OCI-LY1 (cell line): ENCODE results near the gene MEOX2.

Source experiments
- EZH2 ChIP-seq: fragments of 200-600 bp; sonication (generic), shearing (Covaris generic); IDR thresholded peaks from 2 replicates; pipeline ENCODE4 v1.8.0; 2017; ENCODE audit warnings: borderline replicate concordance, mixed run types, mild to moderate bottlenecking, antibody characterized with exemption, low read length, moderate library complexity, mixed read lengths
- TF ChIP-seq, protein P1 (sequence below): fragments of 200-600 bp; sonication (generic), shearing (Covaris generic); IDR thresholded peaks from 2 replicates; pipeline ENCODE4 v1.5.1; 2017; ENCODE audit warnings: mild to moderate bottlenecking, antibody characterized with exemption, low read length, moderate library complexity, mixed read lengths

DNA sequence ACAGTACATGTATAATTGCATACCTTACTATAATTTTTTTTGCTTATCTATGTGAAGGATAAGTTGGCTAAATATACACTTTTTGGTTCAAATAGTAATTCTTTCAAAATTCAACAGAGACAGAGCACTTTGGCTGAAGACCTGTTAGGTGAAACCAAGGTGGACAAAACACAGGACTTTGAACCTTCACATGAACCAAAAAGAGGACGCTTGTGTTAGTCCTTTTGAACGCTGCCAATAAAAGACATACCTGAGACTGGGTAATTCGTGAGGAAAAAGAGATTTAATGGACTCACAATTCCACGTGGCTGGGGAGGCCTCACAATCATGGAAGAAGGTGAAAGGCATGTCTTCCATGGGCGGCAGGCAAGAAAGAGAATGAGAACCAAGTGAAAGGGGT is 120.0 kb downstream of the MEOX2 start:
- TF ChIP-seq, protein P1, sequence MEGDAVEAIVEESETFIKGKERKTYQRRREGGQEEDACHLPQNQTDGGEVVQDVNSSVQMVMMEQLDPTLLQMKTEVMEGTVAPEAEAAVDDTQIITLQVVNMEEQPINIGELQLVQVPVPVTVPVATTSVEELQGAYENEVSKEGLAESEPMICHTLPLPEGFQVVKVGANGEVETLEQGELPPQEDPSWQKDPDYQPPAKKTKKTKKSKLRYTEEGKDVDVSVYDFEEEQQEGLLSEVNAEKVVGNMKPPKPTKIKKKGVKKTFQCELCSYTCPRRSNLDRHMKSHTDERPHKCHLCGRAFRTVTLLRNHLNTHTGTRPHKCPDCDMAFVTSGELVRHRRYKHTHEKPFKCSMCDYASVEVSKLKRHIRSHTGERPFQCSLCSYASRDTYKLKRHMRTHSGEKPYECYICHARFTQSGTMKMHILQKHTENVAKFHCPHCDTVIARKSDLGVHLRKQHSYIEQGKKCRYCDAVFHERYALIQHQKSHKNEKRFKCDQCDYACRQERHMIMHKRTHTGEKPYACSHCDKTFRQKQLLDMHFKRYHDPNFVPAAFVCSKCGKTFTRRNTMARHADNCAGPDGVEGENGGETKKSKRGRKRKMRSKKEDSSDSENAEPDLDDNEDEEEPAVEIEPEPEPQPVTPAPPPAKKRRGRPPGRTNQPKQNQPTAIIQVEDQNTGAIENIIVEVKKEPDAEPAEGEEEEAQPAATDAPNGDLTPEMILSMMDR, result no peak
- no peak for TF ChIP-seq EZH2
